ENCODE results near the gene HOMER2.

HOMER2 gene

DNA sequence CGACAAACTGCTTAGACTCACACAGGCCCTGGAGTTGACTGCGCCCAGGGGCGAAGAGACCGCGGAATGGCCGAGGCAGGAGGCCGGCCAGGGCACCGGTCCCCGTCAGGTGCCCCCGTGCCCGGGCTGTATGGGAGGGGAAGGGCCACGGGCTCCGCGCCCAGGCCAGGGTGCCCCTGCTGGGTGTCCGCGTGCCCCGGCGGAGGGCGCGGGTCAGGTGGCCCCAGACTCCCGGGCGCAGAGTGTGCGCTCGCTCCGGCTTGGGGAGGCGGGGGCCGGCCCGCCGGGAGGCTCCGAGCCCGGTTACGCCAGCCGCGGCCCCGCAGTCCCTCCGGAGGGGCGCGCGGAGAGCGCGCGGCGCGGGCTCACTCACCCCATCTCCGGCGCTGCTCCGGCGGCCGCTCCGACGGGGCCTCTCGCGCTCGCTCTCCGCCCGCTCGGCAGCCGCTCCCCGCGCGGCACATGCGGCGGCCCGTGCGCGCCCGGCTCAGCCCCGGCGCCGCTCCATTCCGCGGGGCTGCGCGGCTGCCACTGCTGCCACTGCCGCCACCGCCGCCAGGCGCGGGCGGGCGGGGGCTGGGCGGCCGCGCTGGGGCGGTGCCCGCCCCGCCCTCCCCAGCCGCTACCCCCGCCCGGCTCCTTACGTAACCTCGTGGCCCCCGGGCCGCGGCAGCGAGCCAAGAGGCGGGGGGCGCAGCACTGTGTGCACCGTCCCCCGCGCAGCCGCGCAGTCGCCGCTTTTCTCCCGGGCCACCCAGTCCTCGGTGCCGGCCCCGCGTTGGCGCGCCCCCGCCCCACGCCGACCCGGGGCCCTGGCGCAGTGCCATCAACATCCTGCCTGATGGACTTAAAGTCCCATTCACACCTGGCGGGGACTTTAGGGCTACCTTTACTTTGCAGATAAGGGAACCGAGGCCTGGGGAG is at the start of gene HOMER2:
HOMER2 (minus strand) TSS at position 563 of the 924 bp plus-strand sequence; CDS start at position 378, 185 bp downstream.
- in situ Hi-C loops (cut with MboI; ENCODE audit: low sequenced_read_pairs): no loop called here

DNA sequence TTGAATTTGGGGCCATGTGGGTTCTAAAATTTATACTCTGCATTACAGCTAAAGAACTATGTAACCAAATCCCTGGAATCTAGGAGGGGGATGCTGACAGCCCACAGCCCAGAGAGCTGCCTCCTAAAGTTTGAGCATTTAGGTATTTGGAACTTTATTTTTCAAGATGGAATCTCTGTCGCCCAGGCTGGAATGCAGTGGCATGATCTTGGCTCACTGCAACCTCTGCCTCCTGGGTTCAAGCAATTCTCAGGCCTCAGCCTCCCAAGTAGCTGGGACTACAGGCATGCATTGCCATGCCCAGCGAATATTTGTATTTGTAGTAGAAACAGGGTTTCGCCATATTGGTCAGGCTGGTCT is 48.1 kb upstream of the HOMER2 start:
- in situ Hi-C loops (cut with MboI; ENCODE audit: low sequenced_read_pairs): loop anchor here (25.0 kb wide), 1 partner anchor 463 kb away; the partner anchor contains the start of gene RPS17

- in situ Hi-C loops (cut with MboI; ENCODE audit: low sequenced_read_pairs): loop anchor here (25.0 kb wide), 1 partner anchor 463 kb away; the partner anchor contains the start of gene RPS17
Measured at GRCh38 chr15:82999905-83000671, 47.6 kb upstream of the HOMER2 start.

GRCh38 chr15:82999426-82999825 is 46.9 kb upstream of the HOMER2 start:
- in situ Hi-C loops (cut with MboI; ENCODE audit: low sequenced_read_pairs): no loop called here

DNA sequence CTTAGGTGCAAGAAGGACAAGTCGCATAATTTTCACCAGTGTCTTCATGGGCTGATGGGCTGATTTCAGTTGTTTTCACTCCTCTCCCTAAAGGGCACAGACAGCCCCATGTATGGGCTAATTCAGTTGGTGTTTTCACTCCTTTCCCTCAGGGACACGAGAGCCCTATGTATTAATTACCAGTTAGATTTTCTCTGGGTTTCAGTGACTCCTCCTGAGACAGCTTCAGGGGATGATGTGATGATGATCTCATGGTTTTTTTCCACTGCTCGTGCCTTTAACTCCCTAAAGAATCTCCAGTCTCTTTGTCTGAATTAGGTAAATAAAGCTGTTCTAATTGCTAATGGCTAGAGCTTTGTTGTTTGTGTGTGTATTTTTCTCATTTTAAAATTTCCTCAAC is 43.4 kb upstream of the HOMER2 start:
- in situ Hi-C loops (cut with MboI; ENCODE audit: low sequenced_read_pairs): no loop called here

GRCh38 chr15:82995076-82995475 is 42.6 kb upstream of the HOMER2 start:
- in situ Hi-C loops (cut with MboI; ENCODE audit: low sequenced_read_pairs): no loop called here

- in situ Hi-C loops (cut with MboI; ENCODE audit: low sequenced_read_pairs): no loop called here
Measured at GRCh38 chr15:82993144-82993543, 40.6 kb upstream of the HOMER2 start.

DNA sequence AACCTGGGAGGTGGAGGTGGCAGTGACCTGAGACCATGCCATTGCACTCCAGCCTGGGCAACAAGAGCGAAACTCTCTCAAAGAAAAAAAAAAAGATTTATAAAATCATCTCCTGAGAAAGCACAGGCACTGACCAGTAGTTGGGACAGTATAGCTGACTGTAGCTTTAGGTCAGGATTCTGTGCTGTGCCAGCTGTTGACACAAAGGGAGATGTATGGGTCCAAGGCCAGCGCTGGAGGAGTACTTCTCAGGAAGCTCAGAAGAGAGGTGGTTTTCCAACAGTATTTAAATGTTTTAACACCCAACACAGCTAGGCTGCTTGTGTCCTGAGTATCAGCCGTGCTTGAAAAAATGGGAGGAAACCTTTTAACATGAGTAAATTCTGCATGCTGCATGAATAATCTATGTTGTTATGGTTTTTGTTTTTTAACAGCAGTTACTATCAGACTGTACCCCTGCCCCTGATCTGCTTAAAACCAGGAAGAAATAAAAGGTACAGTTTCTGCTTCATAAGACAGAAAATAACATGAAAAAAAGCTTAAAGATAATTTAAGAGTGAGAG is 40.0 kb upstream of the HOMER2 start:
- in situ Hi-C loops (cut with MboI; ENCODE audit: low sequenced_read_pairs): no loop called here

DNA sequence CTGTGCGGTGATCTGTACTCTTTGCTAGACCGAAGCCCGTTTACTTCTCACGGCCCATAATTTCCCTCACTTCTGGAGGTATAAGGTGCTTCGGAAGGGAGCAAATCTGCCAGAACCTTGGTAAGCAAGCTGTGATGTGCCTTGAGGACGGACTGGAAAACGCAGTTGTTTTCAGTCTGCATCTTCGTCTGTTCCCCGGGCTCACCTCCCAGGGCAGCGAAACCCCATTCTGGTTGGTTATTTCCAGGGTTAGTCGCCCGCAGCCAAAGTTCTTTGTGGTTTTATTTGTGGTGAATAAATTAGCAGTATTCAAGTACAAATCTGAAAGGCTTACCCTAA is 33.9 kb upstream of the HOMER2 start:
- in situ Hi-C loops (cut with MboI; ENCODE audit: low sequenced_read_pairs): no loop called here

- in situ Hi-C loops (cut with MboI; ENCODE audit: low sequenced_read_pairs): no loop called here
Measured at GRCh38 chr15:82985688-82986441, 33.3 kb upstream of the HOMER2 start, which contains the start of gene RAMAC. TSS of gene RAMAC (plus strand) at chr15:82986210. CDS start at chr15:82989019, 2,809 bp downstream.

DNA sequence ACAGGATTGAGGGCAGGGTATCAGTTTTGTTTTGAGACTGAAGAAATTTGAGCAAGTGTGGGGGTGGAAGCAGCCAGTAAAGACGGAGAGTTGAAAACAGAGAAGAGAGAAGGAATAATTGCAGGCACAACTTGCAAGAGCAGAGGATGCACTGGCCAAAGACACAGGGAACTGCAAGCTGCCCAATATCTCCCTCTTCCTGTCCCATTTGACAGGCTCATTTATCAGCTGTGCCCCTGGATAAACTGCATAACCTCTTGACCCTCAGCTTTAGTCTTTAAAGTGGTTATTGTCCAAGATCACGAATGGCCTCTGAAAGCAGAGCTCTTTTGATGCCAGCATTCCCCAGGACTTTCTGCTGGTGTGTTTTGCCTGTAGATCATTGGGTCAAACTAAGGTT is 28.5 kb upstream of the HOMER2 start:
- in situ Hi-C loops (cut with MboI; ENCODE audit: low sequenced_read_pairs): no loop called here

DNA sequence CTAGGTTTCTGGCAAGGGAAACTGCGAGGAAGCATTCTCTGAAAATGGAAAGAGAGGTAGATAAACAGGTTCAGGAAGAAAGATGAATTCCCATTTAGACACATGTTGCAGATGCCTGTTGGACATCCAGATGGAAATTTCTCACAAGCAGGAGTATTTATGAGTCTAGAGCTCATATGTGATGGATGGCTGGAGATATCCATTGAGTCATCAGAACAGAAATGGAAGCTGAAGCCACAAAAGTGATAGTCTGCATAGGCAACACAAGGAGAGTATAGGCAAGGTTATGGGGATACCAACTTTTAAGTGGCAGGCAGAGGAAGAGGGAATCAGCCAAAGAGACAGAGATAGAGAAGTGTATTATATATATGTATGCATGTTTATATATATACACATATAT is 27.2 kb upstream of the HOMER2 start:
- in situ Hi-C loops (cut with MboI; ENCODE audit: low sequenced_read_pairs): no loop called here

DNA sequence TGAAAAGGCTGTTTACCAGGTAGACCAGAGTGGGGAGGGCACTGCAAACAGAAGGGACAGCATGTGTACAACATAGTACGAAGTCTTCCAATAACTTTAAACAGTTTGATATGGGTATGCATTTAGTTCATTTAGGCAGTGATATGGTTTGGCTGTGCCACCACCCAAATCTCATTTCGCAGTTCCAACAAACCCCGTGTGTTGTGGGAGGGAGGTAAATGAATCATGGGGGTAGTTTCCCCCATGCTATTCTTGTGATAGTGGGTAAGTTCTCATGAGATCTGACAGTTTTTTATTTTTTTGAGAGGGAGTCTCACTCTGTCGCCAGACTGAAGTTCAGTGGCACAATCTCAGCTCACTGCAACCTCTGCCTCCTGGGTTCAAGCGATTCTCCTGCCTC is 25.9 kb upstream of the HOMER2 start:
- in situ Hi-C loops (cut with MboI; ENCODE audit: low sequenced_read_pairs): no loop called here

DNA sequence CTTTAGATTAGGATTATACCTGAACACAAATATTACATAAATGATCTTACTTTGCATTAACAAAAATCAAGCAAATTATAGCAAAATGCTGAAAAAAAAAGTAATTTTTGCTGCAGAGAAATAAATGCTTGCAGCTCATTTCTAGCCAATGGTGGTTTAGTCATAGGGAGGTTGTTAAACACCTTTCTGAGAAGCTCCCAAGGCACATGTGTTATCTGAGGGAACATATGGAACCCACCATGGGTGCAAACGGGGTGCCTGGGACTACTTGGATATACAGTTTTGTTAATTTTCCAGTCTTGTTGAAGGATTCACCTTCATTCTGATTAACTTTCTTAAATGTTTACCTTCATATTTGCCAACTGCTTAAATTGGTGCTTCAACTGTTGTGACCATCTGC is 24.6 kb upstream of the HOMER2 start:
- in situ Hi-C loops (cut with MboI; ENCODE audit: low sequenced_read_pairs): no loop called here

DNA sequence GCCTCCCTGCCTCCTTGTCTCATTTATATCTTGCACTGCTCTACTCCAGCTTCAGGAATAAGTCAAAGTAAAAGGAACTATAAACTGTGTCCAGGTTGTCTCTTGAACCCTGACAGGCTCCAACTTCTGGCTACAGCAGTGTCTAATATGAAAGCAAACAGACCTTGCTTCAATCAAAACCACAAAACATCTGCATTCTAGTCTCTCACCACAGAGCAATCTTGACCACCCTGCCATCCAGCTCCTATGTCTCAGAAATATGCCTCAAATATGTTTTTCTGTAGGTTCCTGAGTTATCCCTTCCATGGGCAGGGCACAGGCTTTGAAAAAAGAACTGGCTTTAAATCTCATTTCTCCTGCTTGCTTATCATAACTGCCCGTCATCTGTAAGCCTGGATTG is 20.5 kb upstream of the HOMER2 start:
- in situ Hi-C loops (cut with MboI; ENCODE audit: low sequenced_read_pairs): no loop called here

DNA sequence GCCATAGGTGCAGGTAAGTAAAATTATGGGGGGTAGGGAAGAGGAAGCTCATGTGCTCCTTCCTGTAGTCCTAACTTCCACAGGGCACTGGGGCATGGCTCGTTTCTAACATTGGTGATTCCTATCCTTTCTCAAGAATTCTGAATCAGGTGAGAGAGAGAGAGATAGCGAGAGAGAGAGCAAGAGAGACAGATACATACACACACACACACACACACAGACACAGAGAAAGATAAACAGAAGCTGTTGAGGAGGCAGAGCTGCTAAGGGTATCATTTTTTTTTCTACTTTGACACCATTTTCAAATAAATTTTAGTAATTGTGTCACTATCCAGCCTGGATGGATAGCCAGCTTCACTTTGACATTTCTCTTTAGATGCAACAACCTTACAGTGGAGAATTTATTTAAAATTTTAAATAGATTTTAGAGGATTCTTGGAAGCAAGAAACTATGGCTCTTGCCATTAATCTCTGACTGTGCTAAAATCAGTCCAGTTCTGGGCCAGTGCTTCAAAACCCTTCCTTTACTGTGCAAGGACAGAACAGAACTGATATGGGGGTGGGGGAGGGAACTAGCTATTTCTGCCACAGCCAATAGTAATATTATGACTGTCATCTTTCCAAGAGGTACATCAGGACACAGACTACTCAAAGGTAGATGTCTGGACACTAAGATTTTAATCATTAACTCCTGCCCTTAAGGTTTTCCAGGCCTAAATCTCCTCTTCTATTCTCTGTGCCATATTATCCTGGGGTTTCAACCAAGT is 18.9 kb upstream of the HOMER2 start:
- in situ Hi-C loops (cut with MboI; ENCODE audit: low sequenced_read_pairs): no loop called here

- in situ Hi-C loops (cut with MboI; ENCODE audit: low sequenced_read_pairs): no loop called here
Measured at GRCh38 chr15:82970696-82971095, 18.2 kb upstream of the HOMER2 start.

DNA sequence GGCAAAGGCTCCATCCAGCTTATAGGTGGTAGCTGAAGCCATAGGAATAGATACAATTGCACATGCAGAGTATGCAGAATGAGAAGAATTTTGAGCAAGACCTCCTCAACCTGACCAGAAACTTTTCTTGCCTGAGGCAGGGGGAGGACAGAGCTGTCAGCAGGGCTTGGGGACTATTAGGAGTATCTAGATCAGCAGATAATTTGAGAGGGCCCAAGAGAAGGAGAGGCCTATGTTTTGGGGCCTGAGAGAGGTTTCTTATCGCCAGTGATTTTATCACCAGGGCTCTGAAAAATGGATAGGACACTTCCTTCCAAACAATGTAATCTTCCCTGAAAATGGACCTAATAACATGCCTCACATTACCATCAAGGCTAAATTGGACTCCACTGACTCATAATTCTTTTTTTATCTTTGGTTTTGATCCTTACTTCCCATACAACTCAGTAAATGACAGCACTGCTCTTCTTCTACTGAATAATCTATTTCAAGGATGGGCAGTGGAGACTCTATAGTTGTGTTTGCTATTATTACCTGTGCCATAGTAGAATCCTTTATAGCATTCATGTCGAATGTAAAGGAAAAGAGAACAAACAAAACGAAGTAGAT is 17.7 kb upstream of the HOMER2 start:
- in situ Hi-C loops (cut with MboI; ENCODE audit: low sequenced_read_pairs): no loop called here

DNA sequence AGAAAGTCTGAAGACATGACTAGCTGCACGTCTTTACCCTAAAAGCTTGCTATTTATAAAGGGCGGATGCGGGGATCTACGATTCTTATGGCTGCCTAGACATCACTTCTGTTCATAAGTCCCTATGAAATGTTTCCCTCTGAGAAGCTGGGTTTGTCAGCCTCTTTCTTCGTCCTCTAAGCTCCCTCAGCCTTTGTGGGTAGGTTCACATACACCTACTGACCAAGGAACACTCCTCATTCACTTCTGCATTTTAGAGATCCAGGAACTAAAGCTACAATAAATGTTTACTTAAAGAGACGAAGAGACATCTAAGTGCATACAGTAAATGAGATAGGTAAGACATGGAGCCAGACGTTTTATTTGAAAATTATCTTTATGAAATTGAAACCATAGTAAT is 16.8 kb upstream of the HOMER2 start:
- in situ Hi-C loops (cut with MboI; ENCODE audit: low sequenced_read_pairs): no loop called here

GRCh38 chr15:82968066-82968465 is 15.5 kb upstream of the HOMER2 start:
- in situ Hi-C loops (cut with MboI; ENCODE audit: low sequenced_read_pairs): no loop called here

All from HL-60/S4 (cell line).